Colonic mucosa (tissue), 4 donors: ENCODE measurements around the gene KCNN3. TPM values are rescaled to one million over a fixed set of nuclear protein-coding genes. Genes with fewer than 3 reads are reported as not detected.

Experiments used
- DNase-seq: peaks from one replicate; pipeline ENCODE4 v3.0.0-alpha.2; 2020
- H3K27ac ChIP-seq: fragments of 200-600 bp; one replicate; pipeline ENCODE4 v1.8.0; 2021
- H3K27me3 ChIP-seq: fragments of 200-600 bp; one replicate; pipeline ENCODE4 v1.8.0; 2021
- H3K36me3 ChIP-seq: fragments of 200-600 bp; one replicate; pipeline ENCODE4 v1.8.0; 2021
- H3K4me1 ChIP-seq: fragments of 200-600 bp; one replicate; pipeline ENCODE4 v1.8.0; 2021; ENCODE audit warnings: mild to moderate bottlenecking
- H3K4me3 ChIP-seq: fragments of 200-600 bp; one replicate; pipeline ENCODE4 v1.8.0; 2021
- H3K9ac ChIP-seq, 2 donors: one replicate each; pipeline ENCODE4 v1.7.0; 2013; ENCODE audit warnings: control low read depth in 2 of 2, low read depth in 2 of 2, low read length in 2 of 2
- H3K9me3 ChIP-seq: fragments of 200-600 bp; one replicate; pipeline ENCODE4 v1.8.0; 2021
- intact Hi-C: fragments of 100-400 bp; cut with DNase I; formaldehyde crosslinking; loops from one replicate; pipeline ENCODE4 v1.14.1; 2022
- total RNA-seq, 2 donors: library from RNA; stranded (reverse); fragmentation: NEBNext Ultra II Directional in 1 of 2; extraction: Animal tissue kit (Norgen Biotek cat#: 25700) in 1 of 2; gene quantifications; one replicate each; pipeline ENCODE4 v1.2.1, GENCODE V29; 2021
- TF ChIP-seq, protein P1 (sequence below): fragments of 200-600 bp; IDR thresholded peaks from one replicate; pipeline ENCODE4 v1.8.0; 2022; ENCODE audit warnings: antibody characterized with exemption, mild to moderate bottlenecking
- donor health status: healthy.
- donor health status: DM: no; HTN: no; CAD: no.
- donor health status: DM: no; HTN: no; CAD: no.

KCNN3 gene
- total RNA-seq, 2 donors from 2014 or later, result 0.99 to 2.5 TPM

DNA sequence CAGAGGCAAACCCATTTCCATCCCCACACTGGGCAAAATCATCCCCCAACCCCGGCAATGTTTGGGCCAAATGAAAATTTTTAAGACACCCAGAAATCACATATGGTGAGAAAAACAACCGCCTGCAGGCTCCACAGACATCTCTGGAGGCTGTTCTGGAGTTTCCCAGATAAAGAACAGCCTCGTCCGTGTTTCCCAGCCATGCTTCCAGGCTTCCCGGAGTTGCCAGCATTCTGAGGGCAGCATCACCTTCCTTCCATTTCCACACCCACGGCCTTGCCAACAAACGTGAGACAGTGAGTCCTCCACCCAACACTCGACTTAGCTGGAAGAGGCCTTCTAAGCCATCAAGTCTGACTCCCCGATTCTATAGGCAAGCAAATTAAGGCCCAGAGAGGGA, 36.9 kb downstream of the KCNN3 start:
- Histone ChIP-seq H3K36me3 (no peaks in the 10 kb centered on the region), H3K9ac (no peak overlapping the region), H3K9me3 (no peaks in the 10 kb centered on the region), H3K4me1 (no peaks in the 10 kb centered on the region), H3K27me3 (no peaks in the 10 kb centered on the region), H3K27ac (no peak overlapping the region), H3K4me3 (no peak overlapping the region)
- intact Hi-C loops, result no loop called here
- TF ChIP-seq, protein P1, sequence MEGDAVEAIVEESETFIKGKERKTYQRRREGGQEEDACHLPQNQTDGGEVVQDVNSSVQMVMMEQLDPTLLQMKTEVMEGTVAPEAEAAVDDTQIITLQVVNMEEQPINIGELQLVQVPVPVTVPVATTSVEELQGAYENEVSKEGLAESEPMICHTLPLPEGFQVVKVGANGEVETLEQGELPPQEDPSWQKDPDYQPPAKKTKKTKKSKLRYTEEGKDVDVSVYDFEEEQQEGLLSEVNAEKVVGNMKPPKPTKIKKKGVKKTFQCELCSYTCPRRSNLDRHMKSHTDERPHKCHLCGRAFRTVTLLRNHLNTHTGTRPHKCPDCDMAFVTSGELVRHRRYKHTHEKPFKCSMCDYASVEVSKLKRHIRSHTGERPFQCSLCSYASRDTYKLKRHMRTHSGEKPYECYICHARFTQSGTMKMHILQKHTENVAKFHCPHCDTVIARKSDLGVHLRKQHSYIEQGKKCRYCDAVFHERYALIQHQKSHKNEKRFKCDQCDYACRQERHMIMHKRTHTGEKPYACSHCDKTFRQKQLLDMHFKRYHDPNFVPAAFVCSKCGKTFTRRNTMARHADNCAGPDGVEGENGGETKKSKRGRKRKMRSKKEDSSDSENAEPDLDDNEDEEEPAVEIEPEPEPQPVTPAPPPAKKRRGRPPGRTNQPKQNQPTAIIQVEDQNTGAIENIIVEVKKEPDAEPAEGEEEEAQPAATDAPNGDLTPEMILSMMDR, result no peak
- no peak for DNase-seq

DNA sequence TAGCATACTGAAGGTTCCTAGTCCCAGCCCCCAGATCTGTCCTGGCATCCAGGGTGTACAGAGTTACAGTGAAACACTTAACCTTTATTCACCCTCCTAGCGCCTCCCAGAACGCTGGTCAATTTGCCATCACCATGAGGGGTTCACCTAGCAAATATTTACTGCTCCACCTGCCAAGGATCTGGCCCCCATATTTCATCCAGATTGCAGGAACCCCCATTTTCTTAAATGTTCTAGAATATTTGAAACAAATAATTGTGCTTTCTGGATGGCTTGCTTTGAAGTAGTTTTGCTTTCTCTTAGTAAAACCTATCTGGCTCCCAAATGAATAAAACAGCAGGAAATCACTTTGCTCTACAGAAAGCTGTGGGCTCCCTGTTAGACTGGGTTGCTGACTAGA, 37.7 kb downstream of the KCNN3 start:
- H3K27ac ChIP-seq, result no peak overlapping the region
- H3K27me3 ChIP-seq, result no peaks in the 10 kb centered on the region
- H3K36me3 ChIP-seq, result no peaks in the 10 kb centered on the region
- TF ChIP-seq, protein P1, result no peak
- H3K4me3 ChIP-seq, result no peak overlapping the region
- no peak overlapping the region for H3K9ac ChIP-seq
- H3K4me1 ChIP-seq, result no peaks in the 10 kb centered on the region
- no peaks in the 10 kb centered on the region for H3K9me3 ChIP-seq
- intact Hi-C loops, result no loop called here
- DNase-seq, result no peak

DNA sequence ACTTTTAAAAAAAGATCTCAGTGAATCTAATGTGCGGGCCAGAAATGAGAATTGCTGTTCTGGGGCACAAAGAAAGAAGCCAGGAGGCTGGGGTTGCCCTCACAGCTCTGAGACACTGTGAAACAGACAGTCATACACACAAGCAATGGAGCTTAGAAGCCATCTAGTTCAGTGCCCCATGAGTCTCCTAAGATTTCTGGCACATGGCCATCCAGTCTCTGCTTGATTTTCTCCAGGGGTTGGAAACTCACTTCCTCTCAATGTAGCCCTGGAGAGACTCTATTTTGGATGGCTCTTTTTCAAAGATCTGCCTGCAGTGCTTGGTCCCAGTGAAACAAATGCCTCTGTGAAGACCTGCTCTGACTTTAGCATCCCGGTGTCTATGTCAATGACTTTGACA, 38.6 kb downstream of the KCNN3 start:
- Histone ChIP-seq H3K9ac (no peak overlapping the region), H3K27ac (no peak overlapping the region), H3K36me3 (no peaks in the 10 kb centered on the region), H3K4me1 (no peaks in the 10 kb centered on the region), H3K4me3 (no peak overlapping the region), H3K27me3 (no peaks in the 10 kb centered on the region), H3K9me3 (no peaks in the 10 kb centered on the region)
- TF ChIP-seq, protein P1, result no peak
- no peak for DNase-seq
- intact Hi-C loops, result no loop called here

DNA sequence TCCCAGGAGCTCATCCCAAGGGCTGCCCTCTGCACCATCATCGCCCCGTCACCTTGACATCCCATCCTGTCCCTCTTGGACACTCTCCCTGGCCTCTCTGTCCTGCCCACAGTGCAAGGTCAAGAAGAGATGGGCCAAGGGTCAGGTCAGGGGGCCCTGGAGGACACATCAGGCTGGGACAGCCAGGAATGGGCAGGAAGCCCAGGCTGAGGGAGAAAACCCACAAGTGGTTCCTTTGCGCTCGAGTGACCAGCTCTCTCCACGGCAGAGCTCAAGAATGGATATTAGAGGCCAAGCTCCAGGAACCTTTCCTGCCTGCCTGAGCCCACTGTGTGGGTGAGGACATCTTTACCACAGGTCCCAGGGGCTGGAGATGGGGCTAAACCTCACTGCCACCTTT, 41.0 kb downstream of the KCNN3 start:
- intact Hi-C loops, result no loop called here
- Histone ChIP-seq H3K9me3 (no peaks in the 10 kb centered on the region), H3K27ac (no peak overlapping the region), H3K27me3 (no peaks in the 10 kb centered on the region), H3K4me1 (no peaks in the 10 kb centered on the region), H3K9ac (no peak overlapping the region), H3K36me3 (no peaks in the 10 kb centered on the region), H3K4me3 (no peak overlapping the region)
- TF ChIP-seq, protein P1, result no peak
- no peak for DNase-seq

DNA sequence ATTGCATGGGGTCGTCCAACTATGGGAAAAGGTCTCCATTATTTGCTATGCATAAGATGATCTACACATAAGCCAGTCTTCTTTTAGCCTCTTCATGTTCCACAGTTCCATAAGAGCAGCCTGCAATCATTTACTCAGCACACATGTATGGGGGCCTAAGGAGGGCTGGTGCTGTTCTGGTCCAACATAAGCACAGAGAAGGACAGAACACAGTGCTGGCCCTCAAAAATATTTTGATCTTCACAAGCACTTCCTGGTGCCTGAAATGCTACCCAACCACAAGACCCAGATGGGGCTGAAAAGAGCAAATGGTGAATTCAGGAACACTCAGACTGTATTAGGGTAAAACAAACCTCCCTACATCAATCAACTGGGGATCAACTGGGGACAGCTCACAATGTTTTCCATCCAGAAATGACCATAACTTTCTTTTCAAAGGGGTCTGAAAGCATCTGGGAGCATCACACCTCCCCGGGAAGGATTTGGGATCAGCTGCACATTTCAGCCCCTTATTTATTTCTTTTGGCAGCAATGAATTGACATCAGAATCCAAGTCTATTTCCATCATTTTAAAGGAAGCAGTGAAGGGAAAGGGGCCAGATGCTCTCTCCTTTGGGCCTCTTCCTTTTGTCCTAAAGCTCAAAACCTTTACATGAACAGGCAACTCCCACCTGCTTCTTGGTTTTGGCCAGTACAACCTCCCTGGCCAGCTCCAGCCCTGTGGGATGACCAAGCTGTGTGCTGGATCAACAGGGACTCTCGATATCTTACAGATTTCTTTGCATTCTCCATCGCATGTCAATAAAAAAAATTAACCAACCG, 45.7 kb downstream of the KCNN3 start:
- DNase-seq, result no peak
- no peak overlapping the region for H3K27ac ChIP-seq
- TF ChIP-seq, protein P1, result no peak
- H3K4me3 ChIP-seq, result no peak overlapping the region
- H3K4me1 ChIP-seq, result no peaks in the 10 kb centered on the region
- no peaks in the 10 kb centered on the region for H3K9me3 ChIP-seq
- intact Hi-C loops, result no loop called here
- no peaks in the 10 kb centered on the region for H3K27me3 ChIP-seq
- H3K36me3 ChIP-seq, result no peaks in the 10 kb centered on the region
- no peak overlapping the region for H3K9ac ChIP-seq
